Inflammatory macrophage treated with lipopolysaccharide for 1 hour (primary cell): ENCODE results near the gene COQ8A.

ENCODE experiments used
- DNase-seq, 2 donors: peaks; one replicate each; pipeline ENCODE4 v3.0.0-alpha.2; 2020 to 2022

Gene COQ8A

GRCh38 chr1:226974544-226975258, 34.6 kb downstream of the COQ8A start:
- DNase-seq, result no peak

- no peak for DNase-seq
Measured at GRCh38 chr1:226975259-226976250, 35.5 kb downstream of the COQ8A start.

GRCh38 chr1:226976276-226976977, 36.3 kb downstream of the COQ8A start:
- no peak for DNase-seq

- DNase-seq, result no peak
Measured at GRCh38 chr1:226976978-226977642, 37.0 kb downstream of the COQ8A start.

GRCh38 chr1:226977643-226978431, 37.7 kb downstream of the COQ8A start:
- no peak for DNase-seq

- no peak for DNase-seq
Measured at GRCh38 chr1:226978432-226979114, 38.5 kb downstream of the COQ8A start.

- DNase-seq, result no peak
Measured at GRCh38 chr1:226979115-226979516, 39.0 kb downstream of the COQ8A start.

GRCh38 chr1:226979517-226980121, 39.5 kb downstream of the COQ8A start:
- no peak for DNase-seq

- no peak for DNase-seq
Measured at GRCh38 chr1:226980122-226980560, 40.0 kb downstream of the COQ8A start.

- no peak for DNase-seq
Measured at GRCh38 chr1:226980565-226981385, 40.7 kb downstream of the COQ8A start.

- DNase-seq, result no peak
Measured at GRCh38 chr1:226981386-226981817, 41.3 kb downstream of the COQ8A start.

- DNase-seq, result no peak
Measured at GRCh38 chr1:226981838-226982237, 41.7 kb downstream of the COQ8A start.

GRCh38 chr1:226982451-226983177, 42.5 kb downstream of the COQ8A start:
- DNase-seq, result no peak

- DNase-seq, result no peak
Measured at GRCh38 chr1:226983247-226983991, 43.3 kb downstream of the COQ8A start.

GRCh38 chr1:226983992-226984364, 43.9 kb downstream of the COQ8A start:
- no peak for DNase-seq

- DNase-seq, result no peak
Measured at GRCh38 chr1:226984521-226985238, 44.6 kb downstream of the COQ8A start.

- DNase-seq, result no peak
Measured at GRCh38 chr1:226985239-226985838, 45.2 kb downstream of the COQ8A start.
